Measurements from ENCODE around the gene TCF15.
"Not testable (repeated sequence)": the region's sequence is repeated elsewhere in the genome, so short reads cannot be mapped to it uniquely, and the experiment has no call there.

TCF15 gene

DNA sequence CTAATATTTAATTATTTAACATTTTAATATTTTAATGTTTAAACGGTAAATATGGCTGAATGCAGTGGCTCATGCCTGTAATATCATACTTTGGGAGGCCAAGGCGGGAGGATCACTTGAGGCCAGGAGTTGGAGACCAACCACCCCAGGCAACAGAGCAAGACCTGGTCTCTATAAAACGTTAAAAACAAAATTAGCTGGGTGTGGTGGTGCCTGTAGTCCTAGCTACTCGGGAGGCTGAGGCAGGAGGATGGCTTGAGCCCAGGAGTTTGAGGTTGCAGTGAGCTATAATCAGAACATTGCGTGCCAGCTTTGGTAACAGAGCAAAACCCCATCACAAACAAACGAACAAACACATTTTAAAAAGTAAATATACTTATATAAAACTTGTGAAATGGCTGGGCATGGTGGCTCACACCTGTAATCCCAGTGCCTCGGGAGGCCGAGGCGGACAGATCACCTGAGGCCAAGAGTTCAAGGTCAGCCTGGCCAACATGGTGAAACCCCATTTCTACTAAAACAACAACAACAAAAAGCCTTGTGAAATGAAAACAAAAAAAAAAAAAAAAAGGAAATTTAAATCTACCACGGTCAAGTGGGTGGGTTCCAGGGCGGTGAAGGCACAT, 34.7 kb upstream of the TCF15 start:
- Histone ChIP-seq H3F3A (ENCODE audit: insufficient read depth, low read length) (no peaks in the 10 kb centered on the region), H3K4me1 (ENCODE audit: insufficient read depth, low read length, severe bottlenecking) (peaks cover 3% of the 10 kb centered on the region), H3K27ac (ENCODE audit: low read depth, low read length, poor library complexity, severe bottlenecking) (no peak overlapping the region), H3K9me2 (ENCODE audit: low read depth, low read length) (no peaks in the 10 kb centered on the region), H4K20me1 (ENCODE audit: insufficient read depth, low read length) (no peaks in the 10 kb centered on the region), H3K4me2 (ENCODE audit: low read length) (no peak overlapping the region), H3K9me3 (ENCODE audit: low read length) (no peaks in the 10 kb centered on the region), H3K4me3 (ENCODE audit: low read depth, low read length, poor library complexity, severe bottlenecking) (no peak overlapping the region), H2AFZ (ENCODE audit: low read length) (no peak overlapping the region), H3K9ac (ENCODE audit: low read length) (no peak overlapping the region), H3K36me3 (ENCODE audit: insufficient read depth, low read length) (peaks cover 28% of the 10 kb centered on the region), H3K27me3 (ENCODE audit: insufficient read depth, low read length) (no peaks in the 10 kb centered on the region), H3K79me2 (ENCODE audit: insufficient read depth, low read length) (no peaks in the 10 kb centered on the region)
- TF ChIP-seq CTCF (IDR thresholded peaks at IDR 0.05; ENCODE audit: low read length) = no peak
- TF ChIP-seq EZH2 (IDR thresholded peaks at IDR 0.05; ENCODE audit: borderline replicate concordance, low read length) = no peak

GRCh38 chr20:642398-643174, 32.5 kb upstream of the TCF15 start:
- Histone ChIP-seq H3K27me3 (ENCODE audit: insufficient read depth, low read length) (no peaks in the 10 kb centered on the region), H3K36me3 (ENCODE audit: insufficient read depth, low read length) (peaks cover 11% of the 10 kb centered on the region), H3F3A (ENCODE audit: insufficient read depth, low read length) (no peaks in the 10 kb centered on the region), H3K4me2 (ENCODE audit: low read length) (no peak overlapping the region), H2AFZ (ENCODE audit: low read length) (no peak overlapping the region), H3K4me1 (ENCODE audit: insufficient read depth, low read length, severe bottlenecking) (peaks cover 3% of the 10 kb centered on the region), H3K9ac (ENCODE audit: low read length) (no peak overlapping the region), H3K9me2 (ENCODE audit: low read depth, low read length) (no peaks in the 10 kb centered on the region), H3K79me2 (ENCODE audit: insufficient read depth, low read length) (no peaks in the 10 kb centered on the region), H3K4me3 (ENCODE audit: low read depth, low read length, poor library complexity, severe bottlenecking) (no peak overlapping the region), H4K20me1 (ENCODE audit: insufficient read depth, low read length) (no peaks in the 10 kb centered on the region), H3K27ac (ENCODE audit: low read depth, low read length, poor library complexity, severe bottlenecking) (no peak overlapping the region), H3K9me3 (ENCODE audit: low read length) (no peaks in the 10 kb centered on the region)
- TF ChIP-seq CTCF (IDR thresholded peaks at IDR 0.05; ENCODE audit: low read length) = no peak
- TF ChIP-seq EZH2 (IDR thresholded peaks at IDR 0.05; ENCODE audit: borderline replicate concordance, low read length) = no peak

- H3K9me2 ChIP-seq (ENCODE audit: low read depth, low read length); H2AFZ ChIP-seq (ENCODE audit: low read length); H3K27me3 ChIP-seq (ENCODE audit: insufficient read depth, low read length); H3K36me3 ChIP-seq (ENCODE audit: insufficient read depth, low read length); H3K79me2 ChIP-seq (ENCODE audit: insufficient read depth, low read length); H3K4me2 ChIP-seq (ENCODE audit: low read length); H3K4me3 ChIP-seq (ENCODE audit: low read depth, low read length, poor library complexity, severe bottlenecking); H4K20me1 ChIP-seq (ENCODE audit: insufficient read depth, low read length); H3K4me1 ChIP-seq (ENCODE audit: insufficient read depth, low read length, severe bottlenecking); H3F3A ChIP-seq (ENCODE audit: insufficient read depth, low read length); H3K9ac ChIP-seq (ENCODE audit: low read length); H3K9me3 ChIP-seq (ENCODE audit: low read length); H3K27ac ChIP-seq (ENCODE audit: low read depth, low read length, poor library complexity, severe bottlenecking): not testable (repeated sequence)
Measured at GRCh38 chr20:642013-642397, 31.9 kb upstream of the TCF15 start.

GRCh38 chr20:641516-641875, 31.4 kb upstream of the TCF15 start:
- peaks cover 3% of the 10 kb centered on the region for H3K4me1 ChIP-seq (ENCODE audit: insufficient read depth, low read length, severe bottlenecking)

More at GRCh38 chr20:641516-641875, 31.4 kb upstream of the TCF15 start:
- Histone ChIP-seq H3K4me3 (ENCODE audit: low read depth, low read length, poor library complexity, severe bottlenecking) (no peak overlapping the region), H3K9me2 (ENCODE audit: low read depth, low read length) (no peaks in the 10 kb centered on the region), H3K79me2 (ENCODE audit: insufficient read depth, low read length) (no peaks in the 10 kb centered on the region), H2AFZ (ENCODE audit: low read length) (no peak overlapping the region), H3F3A (ENCODE audit: insufficient read depth, low read length) (no peaks in the 10 kb centered on the region), H3K9me3 (ENCODE audit: low read length) (no peaks in the 10 kb centered on the region), H3K27ac (ENCODE audit: low read depth, low read length, poor library complexity, severe bottlenecking) (no peak overlapping the region), H3K4me2 (ENCODE audit: low read length) (no peak overlapping the region), H3K9ac (ENCODE audit: low read length) (no peak overlapping the region), H4K20me1 (ENCODE audit: insufficient read depth, low read length) (no peaks in the 10 kb centered on the region), H3K36me3 (ENCODE audit: insufficient read depth, low read length) (no peaks in the 10 kb centered on the region; the same call in 1 of the 2 replicates), H3K27me3 (ENCODE audit: insufficient read depth, low read length) (no peaks in the 10 kb centered on the region)
- no peak for TF ChIP-seq CTCF (IDR thresholded peaks at IDR 0.05; ENCODE audit: low read length)
- no peak for TF ChIP-seq EZH2 (IDR thresholded peaks at IDR 0.05; ENCODE audit: borderline replicate concordance, low read length)

Measured in OCI-LY1 (cell line).